K562 (cell line): ENCODE measurements around the gene MMP17. TPM values are rescaled to one million over a fixed set of nuclear protein-coding genes. Genes with fewer than 3 reads are reported as not detected.

Experiments used
- ADNP ChIP-seq: fragments of 200-800 bp; sonication (Bioruptor generic); IDR thresholded peaks from 2 replicates; pipeline ENCODE4 v1.6.1; 2016; ENCODE audit warnings: missing genetic modification characterization, missing compliant biosample characterization
- BDP1 ChIP-seq: IDR thresholded peaks from 3 replicates; pipeline ENCODE4 v1.6.1; 2011; ENCODE audit not compliant: insufficient read length, insufficient read depth
- DACH1 ChIP-seq: fragments of 450-650 bp; IDR thresholded peaks from 2 replicates; pipeline ENCODE4 v1.6.1; 2018; ENCODE audit not compliant: partially characterized antibody
- DDX20 ChIP-seq: fragments of 450-650 bp; IDR thresholded peaks from 2 replicates; pipeline ENCODE4 v1.6.1; 2016; ENCODE audit warnings: missing genetic modification characterization, low read depth, mild to moderate bottlenecking, missing compliant biosample characterization, moderate library complexity
- E2F8 ChIP-seq: fragments of 450-650 bp; IDR thresholded peaks from 2 replicates; pipeline ENCODE4 v1.7.1; 2018; ENCODE audit warnings: mild to moderate bottlenecking, low read depth; ENCODE audit not compliant: partially characterized antibody
- HDGF ChIP-seq: fragments of 450-650 bp; IDR thresholded peaks from 2 replicates; pipeline ENCODE4 v1.6.1; 2016
- HNRNPUL1 ChIP-seq: fragments of 200-400 bp; formaldehyde crosslinking; IDR thresholded peaks from 2 replicates; pipeline ENCODE4 v1.6.1; 2017; ENCODE audit warnings: low read length
- IRF1 ChIP-seq: sonication (generic); formaldehyde crosslinking; IDR thresholded peaks from 2 replicates; pipeline ENCODE4 v1.8.0; 2022; ENCODE audit warnings: missing genetic modification reagents, mild to moderate bottlenecking, borderline replicate concordance
- IRF9 ChIP-seq: fragments of 450-650 bp; IDR thresholded peaks from 2 replicates; pipeline ENCODE4 v1.6.1; 2016; ENCODE audit warnings: missing biosample characterization, missing genetic modification characterization
- MEF2A ChIP-seq: IDR thresholded peaks from 2 replicates; pipeline ENCODE4 v1.6.1; 2011; ENCODE audit warnings: low read depth, mild to moderate bottlenecking, low read length, moderate library complexity; ENCODE audit not compliant: control insufficient read depth
- MYBL2 ChIP-seq, 2 experiments: fragments of 450-650 bp in 1 of 2; sonication (generic) in 1 of 2; formaldehyde crosslinking in 1 of 2; IDR thresholded peaks; 2 replicates each; pipeline versions ENCODE4 v1.6.1 to v1.8.1; 2017 to 2022; ENCODE audit warnings: borderline replicate concordance in 1 of 2, inconsistent platforms in 1 of 2, low read depth in 1 of 2, mild to moderate bottlenecking in 1 of 2, missing genetic modification reagents in 1 of 2, moderate library complexity in 1 of 2
- NFE2 ChIP-seq: IDR thresholded peaks from 2 replicates; pipeline ENCODE4 v1.6.1; 2014; ENCODE audit warnings: antibody characterized with exemption, low read depth
- RAD21 ChIP-seq, 2 experiments: fragments of 250-450 bp in 1 of 2; fragments of 450-650 bp in 1 of 2; sonication (Bioruptor Pico) in 1 of 2; formaldehyde crosslinking in 1 of 2; IDR thresholded peaks in 1 of 2; conservative IDR thresholded peaks in 1 of 2; 2 replicates each; pipeline versions ENCODE4 v1.4.0 to v1.8.0; 2020 to 2022; ENCODE audit warnings: mild to moderate bottlenecking in 2 of 2, moderate library complexity in 1 of 2
- TFAM ChIP-seq: fragments of 250-450 bp; sonication (Bioruptor Pico); conservative IDR thresholded peaks from 2 replicates; pipeline ENCODE4 v1.5.0; 2021; ENCODE audit warnings: mild to moderate bottlenecking, moderate library complexity
- TGIF2 ChIP-seq: sonication (generic); formaldehyde crosslinking; IDR thresholded peaks from 2 replicates; pipeline ENCODE4 v1.8.1; 2022; ENCODE audit warnings: mild to moderate bottlenecking, missing genetic modification reagents, moderate library complexity
- YY1 ChIP-seq, 3 experiments: IDR thresholded peaks; 2 replicates each; pipeline ENCODE4 v1.6.1; 2011; ENCODE audit warnings: low read length in 2 of 3, mild to moderate bottlenecking in 2 of 3, moderate library complexity in 2 of 3, borderline replicate concordance in 1 of 3, control low read depth in 1 of 3, low read depth in 1 of 3; ENCODE audit not compliant: insufficient read depth in 3 of 3, insufficient replicate concordance in 2 of 3, control insufficient read depth in 1 of 3, insufficient read length in 1 of 3; ENCODE audit errors: extremely low read depth in 1 of 3
- ZBTB33 ChIP-seq: sonication (generic); formaldehyde crosslinking; IDR thresholded peaks from 2 replicates; pipeline ENCODE4 v1.8.1; 2023; ENCODE audit warnings: mild to moderate bottlenecking, missing genetic modification reagents
- ZNF431 ChIP-seq: sonication (generic); formaldehyde crosslinking; IDR thresholded peaks from 2 replicates; pipeline ENCODE4 v1.8.0; 2022; ENCODE audit warnings: mild to moderate bottlenecking, missing genetic modification reagents
- ZNF589 ChIP-seq: fragments of 200-800 bp; sonication (Bioruptor generic); IDR thresholded peaks from 2 replicates; pipeline ENCODE4 v1.6.1; 2016; ENCODE audit warnings: low read depth, missing genetic modification characterization, missing compliant biosample characterization
- polyA plus RNA-seq, 8 experiments: library from polyadenylated mRNA; depleted of rRNA in 4 of 8; stranded (reverse) in 5 of 8; unstranded in 3 of 8; fragments of >200 nt; fragmentation: Nextera tagmentation in 2 of 8; fragmentation: Illumina TruSeq in 1 of 8; extraction: Ambion mirVana in 2 of 8; extraction: Trizol in 1 of 8; gene quantifications; 2 replicates each; pipeline versions ENCODE4 v1.2.1 to v1.2.3, GENCODE V29; 2011 to 2014; ENCODE audit warnings: inconsistent platforms in 1 of 8, missing spikeins in 1 of 8
- total RNA-seq, 7 experiments: library from RNA; depleted of rRNA in 6 of 7; stranded (reverse); fragments of >200 nt in 6 of 7; fragmentation: Illumina TruSeq in 2 of 7; extraction: Trizol in 2 of 7; gene quantifications; 2 replicates each; pipeline versions ENCODE4 v1.2.1 to v1.2.3, GENCODE V29; 2011 to 2021; ENCODE audit warnings: low replicate concordance in 1 of 7

MMP17 gene
- total and polyA plus RNA-seq, 9 of the 15 experiments (the other 6 are each of a cell fraction or from before 2014, with no cell fraction given): 1.1 to 21.2 (median 17.1) TPM; not detected in 2

- TF ChIP-seq E2F8 (peak; percentile 56), DACH1 (no peak), IRF9 (tag) (no peak), YY1 (IDR thresholded peaks at IDR 0.05; ENCODE audit: borderline replicate concordance in 1 of 3, control insufficient read depth in 1 of 3, extremely low read depth in 1 of 3, insufficient read depth in 3 of 3, insufficient read length in 1 of 3, insufficient replicate concordance in 2 of 3, low read depth in 1 of 3, low read length in 2 of 3) (peak in 2 of 3 experiments; percentile 57 to 72), MEF2A (no peak), ZNF589 (CRISPR knock-in tag) (no peak), TGIF2 (CRISPR knock-in tag) (no peak; the same call in 1 of the 2 replicates), IRF1 (CRISPR knock-in tag) (no peak), BDP1 (no peak), ZBTB33 (0 out of 2 replicates have a peak, but pooled peaks have one; percentile 48), ZNF431 (CRISPR knock-in tag) (0 out of 2 replicates have a peak, but pooled peaks have one; percentile 17), MYBL2 (IDR thresholded peaks at IDR 0.05; ENCODE audit: low read depth) (no peak), MYBL2 (CRISPR knock-in tag; IDR thresholded peaks at IDR 0.05; ENCODE audit: borderline replicate concordance) (no peak), TFAM (CRISPR knock-in tag) (no peak), NFE2 (peak; percentile 96), HDGF (0 out of 2 replicates have a peak, but pooled peaks have one; percentile 58), RAD21 (CRISPR knock-in tag; conservative IDR thresholded peaks at IDR 0.05 in 1 of 2, IDR thresholded peaks at IDR 0.05 in 1 of 2) (0 out of 4 replicates have a peak, but pooled peaks of 1 of the 2 experiments have one; percentile 9), ADNP (tag) (no peak), HNRNPUL1 (no peak), DDX20 (tag) (no peak)
Observed at GRCh38 chr12:131896080-131896810, 68.1 kb downstream of the MMP17 start (continued).
